K562 (cell line): Measurements from ENCODE around the gene GFOD1. TPM values are rescaled to one million over a fixed set of nuclear protein-coding genes. Genes with fewer than 3 reads are reported as not detected.

Source experiments
- CTBP1 ChIP-seq: fragments of 450-650 bp; IDR thresholded peaks from 2 replicates; pipeline ENCODE4 v1.6.1; 2016; ENCODE audit warnings: borderline replicate concordance
- FOXP1 ChIP-seq: sonication (generic); formaldehyde crosslinking; IDR thresholded peaks from 2 replicates; pipeline ENCODE4 v1.8.0; 2022; ENCODE audit warnings: mild to moderate bottlenecking, missing genetic modification reagents
- HMBOX1 ChIP-seq: sonication (generic); IDR thresholded peaks from 2 replicates; pipeline ENCODE4 v1.6.1; 2016
- HNRNPLL ChIP-seq: fragments of 200-400 bp; formaldehyde crosslinking; IDR thresholded peaks from 2 replicates; pipeline ENCODE4 v1.6.1; 2017; ENCODE audit warnings: low read length, low read depth, mild to moderate bottlenecking; ENCODE audit not compliant: poor library complexity, severe bottlenecking
- POLR2G ChIP-seq: fragments of 200-400 bp; formaldehyde crosslinking; IDR thresholded peaks from 2 replicates; pipeline ENCODE4 v1.6.1; 2017; ENCODE audit warnings: low read depth, mild to moderate bottlenecking, antibody characterized with exemption, low read length, moderate library complexity
- RB1 ChIP-seq: fragments of 450-650 bp; IDR thresholded peaks from 2 replicates; pipeline ENCODE4 v1.6.1; 2017; ENCODE audit warnings: low read depth, mild to moderate bottlenecking
- RNF2 ChIP-seq: sonication (generic); IDR thresholded peaks from 2 replicates; pipeline ENCODE4 v1.6.1; 2016
- SAFB ChIP-seq: fragments of 200-400 bp; formaldehyde crosslinking; IDR thresholded peaks from 2 replicates; pipeline ENCODE4 v1.6.1; 2017; ENCODE audit warnings: low read depth, low read length, borderline replicate concordance
- SOX6 ChIP-seq: fragments of 450-650 bp; IDR thresholded peaks from 2 replicates; pipeline ENCODE4 v1.6.1; 2014; ENCODE audit warnings: mild to moderate bottlenecking
- U2AF1 ChIP-seq: fragments of 200-400 bp; formaldehyde crosslinking; optimal IDR thresholded peaks from 2 replicates; pipeline ENCODE3; 2017; ENCODE audit warnings: mild to moderate bottlenecking, low read depth, low read length, moderate library complexity
- XRCC4 ChIP-seq: IDR thresholded peaks from one replicate; pipeline ENCODE4 v1.6.1; 2011; ENCODE audit not compliant: insufficient read depth, insufficient read length; ENCODE audit errors: extremely low read depth
- ZNF140 ChIP-seq: fragments of 250-450 bp; sonication (Bioruptor Pico); IDR thresholded peaks from 2 replicates; pipeline ENCODE4 v1.8.0; 2021; ENCODE audit warnings: moderate library complexity, mild to moderate bottlenecking, inconsistent platforms
- ZNF668 ChIP-seq: fragments of 250-450 bp; sonication (Bioruptor Pico); IDR thresholded peaks from 2 replicates; pipeline ENCODE4 v1.8.0; 2022; ENCODE audit warnings: mild to moderate bottlenecking, inconsistent platforms
- polyA plus RNA-seq, 8 experiments: library from polyadenylated mRNA; depleted of rRNA in 4 of 8; stranded (reverse) in 5 of 8; unstranded in 3 of 8; fragments of >200 nt; fragmentation: Nextera tagmentation in 2 of 8; fragmentation: Illumina TruSeq in 1 of 8; extraction: Ambion mirVana in 2 of 8; extraction: Trizol in 1 of 8; gene quantifications; 2 replicates each; pipeline versions ENCODE4 v1.2.1 to v1.2.3, GENCODE V29; 2011 to 2014; ENCODE audit warnings: inconsistent platforms in 1 of 8, missing spikeins in 1 of 8
- total RNA-seq, 7 experiments: library from RNA; depleted of rRNA in 6 of 7; stranded (reverse); fragments of >200 nt in 6 of 7; fragmentation: Illumina TruSeq in 2 of 7; extraction: Trizol in 2 of 7; gene quantifications; 2 replicates each; pipeline versions ENCODE4 v1.2.1 to v1.2.3, GENCODE V29; 2011 to 2021; ENCODE audit warnings: low replicate concordance in 1 of 7
- TF ChIP-seq, protein P1 (sequence below): fragments of 450-650 bp; IDR thresholded peaks from 2 replicates; pipeline ENCODE4 v1.6.1; 2016; ENCODE audit warnings: mild to moderate bottlenecking, moderate library complexity

GFOD1 gene
- total and polyA plus RNA-seq, 9 of the 15 experiments (the other 6 are each of a cell fraction or from before 2014, with no cell fraction given), result 3.8 to 12.0 (median 8.2) TPM

GRCh38 chr6:13487122-13488014, at the start of gene GFOD1 (continued):
- TF ChIP-seq ZNF140 (CRISPR knock-in tag) (no peak), CTBP1 (peak; percentile 89), HMBOX1 (0 out of 2 replicates have a peak, but pooled peaks have one; percentile 23), XRCC4 (no peak), U2AF1 (peak; percentile 21), HNRNPLL (peak; percentile 99), SAFB (0 out of 2 replicates have a peak, but pooled peaks have one; percentile 13), ZNF668 (no peak), RB1 (peak; percentile 52; the same call in 1 of the 2 replicates), POLR2G (peak; percentile 91), RNF2 (peak; percentile 9; the same call in 1 of the 2 replicates), SOX6 (0 out of 2 replicates have a peak, but pooled peaks have one; percentile 13), FOXP1 (CRISPR knock-in tag) (no peak; the same call in 1 of the 2 replicates)
- TF ChIP-seq, protein P1, sequence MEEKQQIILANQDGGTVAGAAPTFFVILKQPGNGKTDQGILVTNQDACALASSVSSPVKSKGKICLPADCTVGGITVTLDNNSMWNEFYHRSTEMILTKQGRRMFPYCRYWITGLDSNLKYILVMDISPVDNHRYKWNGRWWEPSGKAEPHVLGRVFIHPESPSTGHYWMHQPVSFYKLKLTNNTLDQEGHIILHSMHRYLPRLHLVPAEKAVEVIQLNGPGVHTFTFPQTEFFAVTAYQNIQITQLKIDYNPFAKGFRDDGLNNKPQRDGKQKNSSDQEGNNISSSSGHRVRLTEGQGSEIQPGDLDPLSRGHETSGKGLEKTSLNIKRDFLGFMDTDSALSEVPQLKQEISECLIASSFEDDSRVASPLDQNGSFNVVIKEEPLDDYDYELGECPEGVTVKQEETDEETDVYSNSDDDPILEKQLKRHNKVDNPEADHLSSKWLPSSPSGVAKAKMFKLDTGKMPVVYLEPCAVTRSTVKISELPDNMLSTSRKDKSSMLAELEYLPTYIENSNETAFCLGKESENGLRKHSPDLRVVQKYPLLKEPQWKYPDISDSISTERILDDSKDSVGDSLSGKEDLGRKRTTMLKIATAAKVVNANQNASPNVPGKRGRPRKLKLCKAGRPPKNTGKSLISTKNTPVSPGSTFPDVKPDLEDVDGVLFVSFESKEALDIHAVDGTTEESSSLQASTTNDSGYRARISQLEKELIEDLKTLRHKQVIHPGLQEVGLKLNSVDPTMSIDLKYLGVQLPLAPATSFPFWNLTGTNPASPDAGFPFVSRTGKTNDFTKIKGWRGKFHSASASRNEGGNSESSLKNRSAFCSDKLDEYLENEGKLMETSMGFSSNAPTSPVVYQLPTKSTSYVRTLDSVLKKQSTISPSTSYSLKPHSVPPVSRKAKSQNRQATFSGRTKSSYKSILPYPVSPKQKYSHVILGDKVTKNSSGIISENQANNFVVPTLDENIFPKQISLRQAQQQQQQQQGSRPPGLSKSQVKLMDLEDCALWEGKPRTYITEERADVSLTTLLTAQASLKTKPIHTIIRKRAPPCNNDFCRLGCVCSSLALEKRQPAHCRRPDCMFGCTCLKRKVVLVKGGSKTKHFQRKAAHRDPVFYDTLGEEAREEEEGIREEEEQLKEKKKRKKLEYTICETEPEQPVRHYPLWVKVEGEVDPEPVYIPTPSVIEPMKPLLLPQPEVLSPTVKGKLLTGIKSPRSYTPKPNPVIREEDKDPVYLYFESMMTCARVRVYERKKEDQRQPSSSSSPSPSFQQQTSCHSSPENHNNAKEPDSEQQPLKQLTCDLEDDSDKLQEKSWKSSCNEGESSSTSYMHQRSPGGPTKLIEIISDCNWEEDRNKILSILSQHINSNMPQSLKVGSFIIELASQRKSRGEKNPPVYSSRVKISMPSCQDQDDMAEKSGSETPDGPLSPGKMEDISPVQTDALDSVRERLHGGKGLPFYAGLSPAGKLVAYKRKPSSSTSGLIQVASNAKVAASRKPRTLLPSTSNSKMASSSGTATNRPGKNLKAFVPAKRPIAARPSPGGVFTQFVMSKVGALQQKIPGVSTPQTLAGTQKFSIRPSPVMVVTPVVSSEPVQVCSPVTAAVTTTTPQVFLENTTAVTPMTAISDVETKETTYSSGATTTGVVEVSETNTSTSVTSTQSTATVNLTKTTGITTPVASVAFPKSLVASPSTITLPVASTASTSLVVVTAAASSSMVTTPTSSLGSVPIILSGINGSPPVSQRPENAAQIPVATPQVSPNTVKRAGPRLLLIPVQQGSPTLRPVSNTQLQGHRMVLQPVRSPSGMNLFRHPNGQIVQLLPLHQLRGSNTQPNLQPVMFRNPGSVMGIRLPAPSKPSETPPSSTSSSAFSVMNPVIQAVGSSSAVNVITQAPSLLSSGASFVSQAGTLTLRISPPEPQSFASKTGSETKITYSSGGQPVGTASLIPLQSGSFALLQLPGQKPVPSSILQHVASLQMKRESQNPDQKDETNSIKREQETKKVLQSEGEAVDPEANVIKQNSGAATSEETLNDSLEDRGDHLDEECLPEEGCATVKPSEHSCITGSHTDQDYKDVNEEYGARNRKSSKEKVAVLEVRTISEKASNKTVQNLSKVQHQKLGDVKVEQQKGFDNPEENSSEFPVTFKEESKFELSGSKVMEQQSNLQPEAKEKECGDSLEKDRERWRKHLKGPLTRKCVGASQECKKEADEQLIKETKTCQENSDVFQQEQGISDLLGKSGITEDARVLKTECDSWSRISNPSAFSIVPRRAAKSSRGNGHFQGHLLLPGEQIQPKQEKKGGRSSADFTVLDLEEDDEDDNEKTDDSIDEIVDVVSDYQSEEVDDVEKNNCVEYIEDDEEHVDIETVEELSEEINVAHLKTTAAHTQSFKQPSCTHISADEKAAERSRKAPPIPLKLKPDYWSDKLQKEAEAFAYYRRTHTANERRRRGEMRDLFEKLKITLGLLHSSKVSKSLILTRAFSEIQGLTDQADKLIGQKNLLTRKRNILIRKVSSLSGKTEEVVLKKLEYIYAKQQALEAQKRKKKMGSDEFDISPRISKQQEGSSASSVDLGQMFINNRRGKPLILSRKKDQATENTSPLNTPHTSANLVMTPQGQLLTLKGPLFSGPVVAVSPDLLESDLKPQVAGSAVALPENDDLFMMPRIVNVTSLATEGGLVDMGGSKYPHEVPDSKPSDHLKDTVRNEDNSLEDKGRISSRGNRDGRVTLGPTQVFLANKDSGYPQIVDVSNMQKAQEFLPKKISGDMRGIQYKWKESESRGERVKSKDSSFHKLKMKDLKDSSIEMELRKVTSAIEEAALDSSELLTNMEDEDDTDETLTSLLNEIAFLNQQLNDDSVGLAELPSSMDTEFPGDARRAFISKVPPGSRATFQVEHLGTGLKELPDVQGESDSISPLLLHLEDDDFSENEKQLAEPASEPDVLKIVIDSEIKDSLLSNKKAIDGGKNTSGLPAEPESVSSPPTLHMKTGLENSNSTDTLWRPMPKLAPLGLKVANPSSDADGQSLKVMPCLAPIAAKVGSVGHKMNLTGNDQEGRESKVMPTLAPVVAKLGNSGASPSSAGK, result no peak; the same call in 1 of the 2 replicates
